Uterus (tissue), 4 donors: ENCODE results near the gene PCBD1. TPM values are rescaled to one million over a fixed set of nuclear protein-coding genes. Genes with fewer than 3 reads are reported as not detected.

Source experiments
- DNase-seq, 2 donors: peaks; one replicate each; pipeline ENCODE4 v3.0.0-alpha.2; 2019 to 2020
- H3K27ac ChIP-seq, 2 donors: fragments of 200-600 bp; sonication (generic); 1 replicate in 1 of 2; 2 replicates in 1 of 2; pipeline ENCODE4 v1.5.1; 2016 to 2018
- H3K27me3 ChIP-seq, 2 donors: fragments of 200-600 bp; sonication (generic); one replicate each; pipeline ENCODE4 v1.5.1; 2018 to 2019; ENCODE audit warnings: control low read depth in 1 of 2
- H3K36me3 ChIP-seq, 2 donors: fragments of 200-600 bp; sonication (generic); one replicate each; pipeline ENCODE4 v1.5.1; 2019; ENCODE audit warnings: control low read depth in 1 of 2
- H3K4me1 ChIP-seq, 2 donors: fragments of 200-600 bp; sonication (generic); one replicate each; pipeline ENCODE4 v1.5.1; 2018 to 2019; ENCODE audit warnings: control low read depth in 1 of 2
- H3K4me3 ChIP-seq, 2 donors: fragments of 200-600 bp; sonication (generic); 1 replicate in 1 of 2; 2 replicates in 1 of 2; pipeline ENCODE4 v1.5.1; 2018 to 2019; ENCODE audit warnings: mild to moderate bottlenecking in 1 of 2
- H3K9me3 ChIP-seq, 2 donors: fragments of 200-600 bp; sonication (generic); one replicate each; pipeline ENCODE4 v1.5.1; 2019; ENCODE audit warnings: control low read depth in 1 of 2
- POLR2A ChIP-seq, 2 donors: fragments of 450-650 bp; IDR thresholded peaks; one replicate each; pipeline ENCODE4 v1.6.1; 2016; ENCODE audit warnings: antibody characterized with exemption in 2 of 2, mild to moderate bottlenecking in 1 of 2, moderate library complexity in 1 of 2
- intact Hi-C: fragments of 100-400 bp; cut with DNase I; formaldehyde crosslinking; loops from one replicate; pipeline ENCODE4 v1.15.1; 2023; ENCODE audit warnings: low total_unique reads
- total RNA-seq, 4 donors: library from RNA; depleted of rRNA in 3 of 4; stranded (reverse); fragments of >200 nt in 3 of 4; gene quantifications; one replicate each; pipeline versions ENCODE4 v1.1.0 to v1.2.4, GENCODE V29; 2014 to 2023
- TF ChIP-seq, protein P1 (sequence below), 4 experiments: fragments of 200-600 bp in 2 of 4; fragments of 450-650 bp in 2 of 4; sonication (generic) in 2 of 4; IDR thresholded peaks; one replicate each; pipeline ENCODE4 v1.5.1; 2016 to 2019; ENCODE audit warnings: antibody characterized with exemption in 4 of 4, mild to moderate bottlenecking in 2 of 4, moderate library complexity in 1 of 4
- donor health status: DM: yes; HTN: yes; CAD: no.

PCBD1 gene
- total RNA-seq, 4 donors from 2014 or later, result 18.4 to 52.8 (median 27.9) TPM

DNA sequence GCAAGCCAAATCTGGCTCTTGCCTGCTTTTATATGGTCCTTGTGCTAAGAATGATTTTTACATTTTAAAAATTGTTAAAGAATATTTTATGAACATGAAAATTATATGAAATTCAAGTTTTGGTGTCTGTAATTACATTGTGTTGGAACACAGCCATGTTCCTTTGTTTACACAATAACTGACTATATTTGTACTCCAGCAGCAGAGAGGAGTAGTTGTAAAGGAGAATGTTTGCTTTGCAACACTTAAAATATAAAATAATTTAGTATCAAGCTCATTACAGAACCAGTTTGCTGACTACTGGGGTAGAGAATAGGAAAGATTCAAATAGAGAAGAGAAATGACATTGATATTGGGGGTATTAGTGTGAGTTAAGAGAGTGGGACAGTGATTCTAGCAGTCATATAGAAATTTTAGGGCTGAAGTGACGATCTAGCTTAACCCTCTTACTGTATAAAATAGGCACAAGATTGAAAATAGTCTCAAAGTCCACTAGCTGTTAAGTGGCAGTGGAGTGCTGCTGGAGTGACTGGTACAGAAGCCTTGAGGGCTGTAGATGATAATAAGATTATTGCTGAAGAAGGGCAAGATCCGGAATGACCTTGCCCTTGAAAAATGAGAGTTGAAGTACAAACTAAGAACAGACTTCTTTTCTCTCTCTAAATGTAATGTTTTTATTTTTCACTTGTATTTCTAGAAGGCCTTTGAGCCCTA lies 44.4 kb downstream of the PCBD1 start:
- DNase-seq, result no peak
- H3K9me3 ChIP-seq, result no peaks in the 10 kb centered on the region
- intact Hi-C loops, result no loop called here

DNA sequence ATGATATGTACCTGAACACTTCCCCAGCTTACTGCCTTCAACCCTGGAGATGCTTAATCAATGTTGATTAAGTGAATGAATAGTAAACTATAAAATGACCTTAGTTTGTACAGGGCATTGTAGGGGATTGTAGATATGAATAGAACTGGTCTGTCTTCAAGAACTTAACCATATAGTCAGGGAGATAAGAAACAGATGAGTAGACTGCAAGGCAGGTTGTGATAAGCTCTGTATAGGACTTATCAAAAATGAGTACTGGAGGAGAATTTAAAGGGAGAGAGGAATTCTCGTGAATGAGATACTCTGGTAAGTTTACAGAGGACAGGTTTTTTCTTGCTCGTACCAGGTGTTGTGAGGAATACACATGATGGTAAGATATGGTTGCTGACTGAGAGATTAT lies 45.0 kb downstream of the PCBD1 start:
- no peak overlapping the region for H3K27ac ChIP-seq
- H3K4me3 ChIP-seq, result no peak overlapping the region
- TF ChIP-seq, protein P1, sequence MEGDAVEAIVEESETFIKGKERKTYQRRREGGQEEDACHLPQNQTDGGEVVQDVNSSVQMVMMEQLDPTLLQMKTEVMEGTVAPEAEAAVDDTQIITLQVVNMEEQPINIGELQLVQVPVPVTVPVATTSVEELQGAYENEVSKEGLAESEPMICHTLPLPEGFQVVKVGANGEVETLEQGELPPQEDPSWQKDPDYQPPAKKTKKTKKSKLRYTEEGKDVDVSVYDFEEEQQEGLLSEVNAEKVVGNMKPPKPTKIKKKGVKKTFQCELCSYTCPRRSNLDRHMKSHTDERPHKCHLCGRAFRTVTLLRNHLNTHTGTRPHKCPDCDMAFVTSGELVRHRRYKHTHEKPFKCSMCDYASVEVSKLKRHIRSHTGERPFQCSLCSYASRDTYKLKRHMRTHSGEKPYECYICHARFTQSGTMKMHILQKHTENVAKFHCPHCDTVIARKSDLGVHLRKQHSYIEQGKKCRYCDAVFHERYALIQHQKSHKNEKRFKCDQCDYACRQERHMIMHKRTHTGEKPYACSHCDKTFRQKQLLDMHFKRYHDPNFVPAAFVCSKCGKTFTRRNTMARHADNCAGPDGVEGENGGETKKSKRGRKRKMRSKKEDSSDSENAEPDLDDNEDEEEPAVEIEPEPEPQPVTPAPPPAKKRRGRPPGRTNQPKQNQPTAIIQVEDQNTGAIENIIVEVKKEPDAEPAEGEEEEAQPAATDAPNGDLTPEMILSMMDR (IDR thresholded peaks at IDR 0.05), result no peak
- TF ChIP-seq POLR2A (IDR thresholded peaks at IDR 0.05), result no peak
- no peaks in the 10 kb centered on the region for H3K27me3 ChIP-seq
- DNase-seq, result no peak
- H3K4me1 ChIP-seq, result no peaks in the 10 kb centered on the region
- intact Hi-C loops, result no loop called here
- no peaks in the 10 kb centered on the region for H3K36me3 ChIP-seq
- H3K9me3 ChIP-seq, result no peaks in the 10 kb centered on the region

More for the DNA sequence above, 44.4 kb downstream of the PCBD1 start:
- no peak for TF ChIP-seq POLR2A (IDR thresholded peaks at IDR 0.05)
- TF ChIP-seq, protein P1 (IDR thresholded peaks at IDR 0.05), result no peak
- Histone ChIP-seq H3K27ac (no peak overlapping the region), H3K4me3 (no peak overlapping the region), H3K27me3 (no peaks in the 10 kb centered on the region), H3K36me3 (no peaks in the 10 kb centered on the region), H3K4me1 (no peaks in the 10 kb centered on the region)

DNA sequence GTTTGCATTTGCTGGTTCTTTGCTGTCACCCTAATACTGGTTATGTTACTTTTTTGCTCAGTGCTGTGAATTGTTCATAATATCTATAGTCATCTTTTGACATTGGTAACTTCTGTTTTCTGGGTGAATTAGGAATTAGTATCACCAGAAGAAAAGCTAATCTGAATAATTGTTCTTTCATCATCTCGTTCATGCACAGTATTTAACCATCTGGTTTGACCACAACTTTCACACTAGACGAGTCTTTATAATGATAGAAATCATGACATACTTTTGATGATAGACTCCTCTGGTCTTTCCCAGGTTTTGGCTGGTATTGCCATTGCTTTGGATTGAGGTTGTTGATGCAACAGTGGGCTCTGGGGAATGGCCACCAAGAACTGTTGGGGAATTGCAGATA lies 47.5 kb downstream of the PCBD1 start:
- no peaks in the 10 kb centered on the region for H3K4me1 ChIP-seq
- DNase-seq, result no peak
- intact Hi-C loops, result no loop called here
- no peak overlapping the region for H3K27ac ChIP-seq
- H3K36me3 ChIP-seq, result no peaks in the 10 kb centered on the region
- no peaks in the 10 kb centered on the region for H3K27me3 ChIP-seq
- no peak overlapping the region for H3K4me3 ChIP-seq
- TF ChIP-seq, protein P1 (IDR thresholded peaks at IDR 0.05), result no peak
- TF ChIP-seq POLR2A (IDR thresholded peaks at IDR 0.05), result no peak
- H3K9me3 ChIP-seq, result no peaks in the 10 kb centered on the region

DNA sequence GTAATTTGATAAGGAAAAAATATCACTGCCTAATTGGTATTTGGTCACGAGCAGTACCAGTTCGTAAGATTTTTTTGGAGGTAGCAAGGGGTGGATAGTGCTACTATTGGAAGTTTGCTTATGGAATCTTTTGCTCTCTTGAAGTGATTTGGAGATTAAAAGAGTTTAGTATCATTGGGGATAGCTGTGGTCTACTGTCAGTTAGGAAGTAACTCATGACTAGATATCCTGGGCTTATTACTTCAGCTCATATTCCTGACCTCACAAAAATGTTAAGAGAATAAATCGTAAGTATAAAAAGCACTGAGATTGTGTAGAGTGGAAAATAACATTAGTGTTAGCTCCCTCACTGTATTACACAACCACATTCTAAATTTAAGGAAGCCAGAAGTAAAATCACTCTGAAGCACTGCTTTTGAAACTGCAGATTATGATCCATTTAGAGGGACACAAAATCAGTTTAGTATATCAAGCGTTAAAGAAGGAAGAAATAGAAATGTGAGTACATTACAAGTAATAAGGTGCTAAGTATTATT lies 50.0 kb downstream of the PCBD1 start:
- Histone ChIP-seq H3K36me3 (no peaks in the 10 kb centered on the region), H3K27ac (peak overlapping the region in 1 of 2 donors; percentile 52), H3K4me3 (no peak overlapping the region), H3K9me3 (no peaks in the 10 kb centered on the region), H3K4me1 (peaks cover 0 to 6% of the 10 kb centered on the region in 2 donors), H3K27me3 (no peaks in the 10 kb centered on the region)
- intact Hi-C loops, result no loop called here
- no peak for DNase-seq
- no peak for TF ChIP-seq POLR2A (IDR thresholded peaks at IDR 0.05)
- TF ChIP-seq, protein P1 (IDR thresholded peaks at IDR 0.05), result no peak

DNA sequence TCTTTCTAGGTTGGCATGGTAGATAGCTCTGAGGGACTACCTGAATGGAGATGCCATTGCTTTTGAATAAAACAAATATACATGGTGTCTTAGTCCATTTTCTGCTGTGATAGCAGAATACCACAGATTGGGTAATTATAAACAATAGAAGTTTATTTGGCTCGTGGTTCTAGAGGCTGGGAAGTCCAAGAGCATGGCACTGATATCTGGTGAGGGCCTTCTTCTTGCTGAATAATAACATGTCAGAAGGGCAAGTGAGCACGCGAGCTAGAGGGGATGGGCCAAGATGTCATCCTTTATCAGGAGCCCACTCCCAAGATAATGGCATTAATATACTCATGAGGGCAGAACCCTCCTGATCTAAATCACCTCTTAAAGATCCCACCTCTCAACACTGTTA lies 50.7 kb downstream of the PCBD1 start:
- Histone ChIP-seq H3K4me3 (no peak overlapping the region), H3K4me1 (peaks cover 0 to 9% of the 10 kb centered on the region in 2 donors), H3K9me3 (no peaks in the 10 kb centered on the region), H3K36me3 (no peaks in the 10 kb centered on the region), H3K27me3 (no peaks in the 10 kb centered on the region), H3K27ac (no peak overlapping the region)
- TF ChIP-seq, protein P1 (IDR thresholded peaks at IDR 0.05), result no peak
- no peak for TF ChIP-seq POLR2A (IDR thresholded peaks at IDR 0.05)
- intact Hi-C loops, result no loop called here
- DNase-seq, result no peak
